Panc1 (cell line): ENCODE data around the gene GNAO1.

Experiments
- CTCF ChIP-seq: fragments of 450-650 bp; IDR thresholded peaks from 2 replicates; pipeline ENCODE4 v1.5.1; 2017; ENCODE audit warnings: mild to moderate bottlenecking
- POLR2AphosphoS5 ChIP-seq: IDR thresholded peaks from 2 replicates; pipeline ENCODE4 v1.6.1; 2012; ENCODE audit warnings: mild to moderate bottlenecking, low read depth, low read length, moderate library complexity
- REST ChIP-seq, 2 experiments: IDR thresholded peaks; 2 replicates each; pipeline ENCODE4 v1.6.1; 2011 to 2012; ENCODE audit warnings: low read depth in 2 of 2, control low read depth in 1 of 2, low read length in 1 of 2, mild to moderate bottlenecking in 1 of 2, moderate library complexity in 1 of 2; ENCODE audit not compliant: insufficient read depth in 1 of 2
- TCF7L2 ChIP-seq: IDR thresholded peaks from 2 replicates; pipeline ENCODE4 v1.6.1; 2011; ENCODE audit warnings: mild to moderate bottlenecking, low read depth, low read length, inconsistent platforms

- TF ChIP-seq CTCF: no peak
- TF ChIP-seq REST (IDR thresholded peaks at IDR 0.05; ENCODE audit: insufficient read depth in 1 of 2, low read depth in 2 of 2, low read length in 1 of 2): no peak
- TF ChIP-seq POLR2AphosphoS5: no peak
- no peak for TF ChIP-seq TCF7L2
Measured at GRCh38 chr16:56226845-56227525, 35.7 kb downstream of the GNAO1 start.
